Ectodermal cell (in vitro differentiated cells): ENCODE results near the gene JOSD2.
"Not testable (repeated sequence)": the region's sequence is repeated elsewhere in the genome, so short reads cannot be mapped to it uniquely, and the experiment has no call there.

ENCODE experiments used
- H3K27ac ChIP-seq: 2 replicates; pipeline ENCODE4 v1.7.0; 2013; ENCODE audit warnings: mild to moderate bottlenecking, low read depth, low read length; ENCODE audit not compliant: insufficient read depth, poor library complexity, severe bottlenecking
- H3K27me3 ChIP-seq: 2 replicates; pipeline ENCODE4 v1.7.0; 2013; ENCODE audit warnings: mild to moderate bottlenecking, low read length; ENCODE audit not compliant: insufficient read depth, control insufficient read depth, poor library complexity, severe bottlenecking
- H3K36me3 ChIP-seq: one replicate; pipeline ENCODE4 v1.7.0; 2013; ENCODE audit warnings: low read length; ENCODE audit not compliant: control insufficient read depth, insufficient read depth
- H3K4me1 ChIP-seq: one replicate; pipeline ENCODE4 v1.7.0; 2013; ENCODE audit warnings: low read length; ENCODE audit not compliant: control insufficient read depth, insufficient read depth
- H3K4me3 ChIP-seq: 2 replicates; pipeline ENCODE4 v1.7.0; 2013; ENCODE audit warnings: low read depth, low read length, control low read depth; ENCODE audit not compliant: insufficient read depth
- H3K9me3 ChIP-seq: 2 replicates; pipeline ENCODE4 v1.7.0; 2013; ENCODE audit warnings: mild to moderate bottlenecking, low read length, moderate library complexity; ENCODE audit not compliant: control insufficient read depth
- WGBS, 2 experiments: methylation state at CpG; one replicate each; pipeline ENCODE4 v1.1.7; 2013; ENCODE audit warnings: missing lambda C conversion rate in 2 of 2; 5-methylcytosine and 5-hydroxymethylcytosine counted together

Gene JOSD2

GRCh38 chr19:50475736-50476223, 35.2 kb downstream of the JOSD2 start:
- Histone ChIP-seq H3K4me1 (no peaks in the 10 kb centered on the region), H3K36me3 (peaks cover 6% of the 10 kb centered on the region), H3K9me3 (no peaks in the 10 kb centered on the region), H3K27me3 (no peaks in the 10 kb centered on the region), H3K27ac (peak overlapping the region; percentile 6), H3K4me3 (peak overlapping the region; percentile 75)
- 82% methylated on average over 29 of the region's 29 CpGs for WGBS, 2 experiments

GRCh38 chr19:50475101-50475568, 35.9 kb downstream of the JOSD2 start:
- H3K4me3 ChIP-seq: no peak overlapping the region
- no peaks in the 10 kb centered on the region for H3K9me3 ChIP-seq
- no peak overlapping the region for H3K27ac ChIP-seq
- WGBS, 2 experiments: 89 to 91% methylated on average over 12 of the region's 12 CpGs
- H3K4me1 ChIP-seq: no peaks in the 10 kb centered on the region
- peaks cover 4% of the 10 kb centered on the region for H3K36me3 ChIP-seq
- no peaks in the 10 kb centered on the region for H3K27me3 ChIP-seq

- H3K4me1 ChIP-seq, H3K27ac ChIP-seq, H3K4me3 ChIP-seq, H3K27me3 ChIP-seq, H3K9me3 ChIP-seq, H3K36me3 ChIP-seq: not testable (repeated sequence)
- WGBS, 2 experiments: 60 to 85% methylated on average over 3 of the region's 3 CpGs
These were observed 37.7 kb downstream of the JOSD2 start for GRCh38 chr19:50473336-50473735.

GRCh38 chr19:50468818-50469217, 42.2 kb downstream of the JOSD2 start:
- WGBS, 2 experiments: 90% methylated on average over 6 of the region's 6 CpGs
- Histone ChIP-seq H3K4me1 (no peaks in the 10 kb centered on the region), H3K9me3 (no peaks in the 10 kb centered on the region)

GRCh38 chr19:50467566-50467965, 43.4 kb downstream of the JOSD2 start:
- H3K9me3 ChIP-seq: no peaks in the 10 kb centered on the region
- H3K4me3 ChIP-seq: no peak overlapping the region
- no peak overlapping the region for H3K27ac ChIP-seq
- H3K36me3 ChIP-seq: no peaks in the 10 kb centered on the region
- no peaks in the 10 kb centered on the region for H3K4me1 ChIP-seq
- 90 to 91% methylated on average over 18 of the region's 18 CpGs for WGBS, 2 experiments
- no peaks in the 10 kb centered on the region for H3K27me3 ChIP-seq

More at GRCh38 chr19:50468818-50469217, 42.2 kb downstream of the JOSD2 start:
- H3K36me3 ChIP-seq: no peaks in the 10 kb centered on the region
- no peak overlapping the region for H3K4me3 ChIP-seq
- H3K27me3 ChIP-seq: no peaks in the 10 kb centered on the region
- H3K27ac ChIP-seq: no peak overlapping the region

- WGBS, 2 experiments: 89 to 90% methylated on average over 11 of the region's 11 CpGs
These were observed 44.3 kb downstream of the JOSD2 start for GRCh38 chr19:50466706-50467039.

GRCh38 chr19:50465986-50466705, 44.8 kb downstream of the JOSD2 start:
- H3K4me3 ChIP-seq: no peak overlapping the region

More at GRCh38 chr19:50466706-50467039, 44.3 kb downstream of the JOSD2 start:
- Histone ChIP-seq H3K36me3 (no peaks in the 10 kb centered on the region), H3K4me3 (no peak overlapping the region), H3K9me3 (no peaks in the 10 kb centered on the region), H3K4me1 (no peaks in the 10 kb centered on the region), H3K27ac (no peak overlapping the region), H3K27me3 (no peaks in the 10 kb centered on the region)

GRCh38 chr19:50465000-50465399, 46.0 kb downstream of the JOSD2 start:
- Histone ChIP-seq H3K4me1 (no peaks in the 10 kb centered on the region), H3K27ac (no peak overlapping the region), H3K9me3 (no peaks in the 10 kb centered on the region), H3K4me3 (no peak overlapping the region), H3K27me3 (no peaks in the 10 kb centered on the region), H3K36me3 (no peaks in the 10 kb centered on the region)
- WGBS, 2 experiments: 94 to 95% methylated on average over 13 of the region's 13 CpGs

More at GRCh38 chr19:50465986-50466705, 44.8 kb downstream of the JOSD2 start:
- Histone ChIP-seq H3K27ac (no peak overlapping the region), H3K36me3 (no peaks in the 10 kb centered on the region), H3K4me1 (no peaks in the 10 kb centered on the region), H3K9me3 (no peaks in the 10 kb centered on the region), H3K27me3 (no peaks in the 10 kb centered on the region)
- WGBS, 2 experiments: 55 to 60% methylated on average over 29 of the region's 29 CpGs

- H3K9me3 ChIP-seq: no peaks in the 10 kb centered on the region
- H3K27ac ChIP-seq: no peak overlapping the region
- no peak overlapping the region for H3K4me3 ChIP-seq
- WGBS, 2 experiments: 91% methylated on average over 19 of the region's 19 CpGs
- H3K4me1 ChIP-seq: no peaks in the 10 kb centered on the region
- H3K36me3 ChIP-seq: no peaks in the 10 kb centered on the region
- H3K27me3 ChIP-seq: no peaks in the 10 kb centered on the region
These were observed 46.6 kb downstream of the JOSD2 start for GRCh38 chr19:50464348-50464747.

GRCh38 chr19:50462970-50463369, 48.0 kb downstream of the JOSD2 start:
- no peaks in the 10 kb centered on the region for H3K9me3 ChIP-seq
- no peaks in the 10 kb centered on the region for H3K27me3 ChIP-seq
- WGBS, 2 experiments: 85 to 88% methylated on average over 7 of the region's 7 CpGs
- no peaks in the 10 kb centered on the region for H3K36me3 ChIP-seq
- no peak overlapping the region for H3K27ac ChIP-seq
- no peak overlapping the region for H3K4me3 ChIP-seq
- H3K4me1 ChIP-seq: no peaks in the 10 kb centered on the region
